CD4-positive, alpha-beta T cell treated with Interleukin-17A for 4 hours (primary cell): ENCODE data around the gene KRTAP20-1.

Source experiments
- DNase-seq: peaks from one replicate; pipeline ENCODE4 v3.0.0-alpha.2; 2020; ENCODE audit warnings: mixed read lengths

Gene KRTAP20-1, protein sequence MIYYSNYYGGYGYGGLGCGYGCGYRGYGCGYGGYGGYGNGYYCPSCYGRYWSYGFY

DNA sequence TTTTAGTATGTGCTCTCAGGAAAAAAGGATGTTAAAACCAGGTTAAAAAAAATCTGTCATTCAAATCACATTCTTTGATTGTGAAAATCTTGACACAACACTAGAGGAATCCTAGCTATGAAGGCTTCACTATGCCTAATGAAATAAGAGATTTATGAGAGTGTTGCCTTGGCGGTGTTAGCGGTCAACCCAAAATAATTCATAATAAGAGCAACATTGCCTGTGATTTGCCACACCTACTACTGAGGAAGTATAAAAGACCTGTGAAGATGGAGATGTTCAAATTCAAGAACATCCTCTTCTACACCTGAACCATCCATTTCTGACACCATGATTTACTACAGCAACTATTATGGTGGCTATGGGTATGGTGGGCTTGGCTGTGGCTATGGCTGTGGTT, at the start of gene KRTAP20-1:
TSS of gene KRTAP20-1 (plus strand) at position 301 of the 400 bp plus-strand sequence. CDS start at position 331, 30 bp downstream.
- DNase-seq, result no peak

DNA sequence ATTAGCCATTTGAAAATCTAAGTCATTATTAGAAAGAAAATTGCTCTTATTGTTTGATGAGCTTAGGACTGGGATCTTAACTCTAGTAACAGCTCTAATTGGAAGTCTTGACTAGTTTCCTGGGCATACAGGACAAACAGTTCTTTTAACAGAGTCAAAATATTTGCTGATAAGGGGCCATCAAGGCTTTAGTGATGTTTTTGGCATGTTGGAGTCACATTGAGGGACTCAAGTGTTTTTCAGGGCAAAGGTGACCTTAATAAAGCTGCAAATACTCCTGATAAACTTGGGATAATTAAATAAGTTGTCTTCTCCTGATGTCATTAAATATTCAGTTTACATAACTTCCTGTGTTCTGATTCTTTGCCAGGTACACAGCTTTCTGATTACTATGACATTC, 48.6 kb upstream of the KRTAP20-1 start:
- no peak for DNase-seq

DNA sequence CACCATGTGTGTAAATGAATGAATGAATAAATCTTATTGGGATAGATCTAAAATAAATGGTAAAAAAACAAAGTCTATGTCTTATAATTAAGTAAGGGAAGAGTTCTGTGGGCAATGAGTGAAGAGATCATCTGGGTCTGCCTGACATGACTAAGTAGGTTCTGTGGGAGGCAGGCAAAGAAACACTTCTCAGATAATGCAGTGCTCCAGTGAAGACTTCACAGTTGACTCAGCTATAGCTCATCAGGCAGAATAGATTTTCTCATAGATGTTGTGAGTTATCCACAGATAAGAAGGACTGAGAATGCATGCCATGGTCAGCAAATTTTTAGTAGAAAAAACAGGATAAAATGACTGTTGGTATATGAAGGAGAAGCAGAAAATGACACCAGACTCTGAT, 38.5 kb upstream of the KRTAP20-1 start:
- no peak for DNase-seq

DNA sequence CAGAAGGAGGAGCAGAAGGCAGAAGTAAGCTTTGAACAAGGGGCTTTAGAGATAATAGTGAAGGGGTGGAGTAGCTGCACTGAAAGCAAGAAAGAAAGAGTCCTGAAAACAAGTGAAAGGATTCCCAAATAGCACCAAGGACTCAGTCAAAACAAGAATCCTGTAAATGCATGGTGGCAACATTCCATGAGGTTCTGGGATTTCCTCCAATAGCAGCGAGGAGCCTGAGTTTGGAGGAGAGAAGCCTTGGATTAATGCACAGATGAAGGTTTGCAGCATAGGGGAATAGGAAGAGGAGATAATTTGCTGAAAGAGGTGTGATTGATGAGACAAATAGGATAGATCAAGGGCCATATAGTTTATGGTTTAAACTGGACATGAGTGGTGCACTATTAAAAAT, 36.9 kb upstream of the KRTAP20-1 start:
- no peak for DNase-seq

DNA sequence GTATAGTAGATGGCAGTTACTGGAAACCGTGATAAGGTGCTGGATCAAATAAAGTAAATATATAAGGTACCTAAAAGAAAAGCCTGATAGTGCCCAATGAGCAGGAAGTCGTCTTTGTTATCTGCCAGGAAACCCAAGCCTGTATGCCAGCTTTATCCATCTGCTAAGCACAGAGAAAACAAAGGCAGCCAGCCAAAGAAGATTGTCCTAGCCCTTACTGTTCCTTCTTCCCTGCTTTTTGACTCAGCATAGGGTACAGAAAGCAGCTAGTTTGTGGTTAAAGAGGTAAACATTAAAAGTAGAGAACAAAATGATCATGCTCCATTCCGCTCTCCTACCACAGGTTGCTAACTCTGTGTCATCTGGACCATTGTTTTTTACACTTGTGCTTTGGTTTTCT, 36.1 kb upstream of the KRTAP20-1 start:
- DNase-seq, result no peak

- no peak for DNase-seq
These were observed 33.4 kb upstream of the KRTAP20-1 start for GRCh38 chr21:30582870-30583269.

DNA sequence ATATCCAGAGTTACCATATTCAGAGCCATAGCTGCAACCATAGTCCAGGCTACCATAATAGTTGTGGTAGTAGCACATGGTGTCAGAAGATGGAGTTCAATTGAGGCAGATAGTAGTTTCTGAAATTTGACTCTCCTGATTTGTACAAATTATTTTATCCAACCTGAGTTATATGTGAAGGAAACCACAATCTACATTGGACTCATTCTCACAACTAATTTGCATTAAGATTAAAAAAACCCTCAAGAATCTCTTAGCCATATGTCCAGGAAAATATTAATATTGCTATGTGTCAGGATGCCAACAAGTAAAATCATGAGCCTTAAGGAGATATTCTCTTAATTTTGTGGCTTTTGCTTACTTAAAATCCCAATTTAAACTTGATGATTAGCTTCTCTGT, 25.9 kb upstream of the KRTAP20-1 start, which contains the start of gene KRTAP22-2:
TSS of gene KRTAP22-2 (minus strand) at position 101 of the 400 bp plus-strand sequence.
- DNase-seq, result no peak

- no peak for DNase-seq
These were observed 24.1 kb upstream of the KRTAP20-1 start, which contains the start of gene KRTAP6-3 for GRCh38 chr21:30592140-30592539. Gene KRTAP6-3, plus strand, starts transcription at chr21:30592440. Its CDS starts 6 bp downstream, at chr21:30592446.

DNA sequence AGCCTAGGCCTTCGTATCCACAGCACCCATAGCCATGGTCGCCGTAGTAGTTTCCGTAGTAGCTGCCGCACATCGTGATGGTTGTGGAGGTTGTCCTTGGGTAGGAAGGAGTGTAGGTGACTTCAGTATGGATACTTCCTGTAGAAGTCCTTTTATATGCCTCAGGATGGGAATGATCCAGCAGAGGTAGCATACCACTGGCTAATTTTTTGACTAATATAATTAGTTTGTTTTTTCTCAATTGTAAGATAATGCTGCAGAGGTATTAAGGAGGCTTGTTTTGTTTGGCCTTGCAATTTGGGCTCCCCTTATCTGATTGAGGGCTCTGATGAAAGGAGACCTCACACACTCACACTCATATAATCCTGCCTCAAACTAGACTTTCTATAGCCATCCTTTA, 17.4 kb upstream of the KRTAP20-1 start, which contains the start of gene KRTAP6-2:
TSS of gene KRTAP6-2 (minus strand) at position 101 of the 400 bp plus-strand sequence. CDS start at position 73, 28 bp downstream.
- DNase-seq, result no peak

DNA sequence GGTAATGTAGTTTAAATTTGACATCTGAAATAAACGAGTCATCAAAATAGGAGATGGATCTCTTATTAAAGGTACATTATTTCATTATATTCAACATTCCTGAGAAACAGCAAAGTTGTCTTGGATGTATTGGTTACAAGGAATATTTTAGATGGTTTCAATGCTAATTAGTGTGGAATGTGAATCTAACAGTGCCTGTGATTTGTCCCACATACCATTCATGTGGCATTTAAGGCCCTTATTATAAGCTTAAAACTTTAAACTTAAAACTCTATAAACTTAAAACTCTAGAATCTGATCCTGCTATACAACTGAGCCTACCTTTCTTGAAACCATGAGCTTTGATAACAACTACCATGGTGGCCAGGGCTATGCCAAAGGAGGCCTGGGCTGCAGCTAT, 15.4 kb upstream of the KRTAP20-1 start, which contains the start of gene KRTAP22-1:
TSS of gene KRTAP22-1 (plus strand) at position 301 of the 400 bp plus-strand sequence.
- DNase-seq, result no peak

DNA sequence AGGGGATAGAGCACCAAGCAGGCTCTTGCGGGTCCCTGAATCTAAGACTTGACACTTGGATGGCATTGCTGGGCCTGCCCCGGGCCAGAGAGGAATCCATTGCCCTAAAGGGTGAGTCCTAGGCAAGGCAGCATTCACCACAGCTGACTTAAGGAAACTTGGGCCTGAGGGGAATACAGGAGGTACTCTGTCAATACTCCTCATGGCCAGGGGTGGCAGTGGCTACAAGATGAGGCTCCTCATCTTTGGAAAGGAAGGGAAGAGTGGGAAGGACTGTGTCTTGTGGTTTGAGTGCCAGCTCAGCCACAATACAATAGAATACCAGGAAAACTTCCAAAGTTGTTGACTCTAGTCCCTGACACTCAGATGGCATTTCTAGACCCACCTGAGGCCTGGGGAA, 10.3 kb upstream of the KRTAP20-1 start:
- no peak for DNase-seq

- DNase-seq, result no peak
These were observed 4.1 kb upstream of the KRTAP20-1 start for GRCh38 chr21:30612132-30612531.

GRCh38 chr21:30613836-30614235, 2.4 kb upstream of the KRTAP20-1 start, which contains the start of gene KRTAP6-1:
Gene KRTAP6-1, minus strand, starts transcription at chr21:30613930. Its CDS starts 26 bp downstream, at chr21:30613904.
- no peak for DNase-seq

DNA sequence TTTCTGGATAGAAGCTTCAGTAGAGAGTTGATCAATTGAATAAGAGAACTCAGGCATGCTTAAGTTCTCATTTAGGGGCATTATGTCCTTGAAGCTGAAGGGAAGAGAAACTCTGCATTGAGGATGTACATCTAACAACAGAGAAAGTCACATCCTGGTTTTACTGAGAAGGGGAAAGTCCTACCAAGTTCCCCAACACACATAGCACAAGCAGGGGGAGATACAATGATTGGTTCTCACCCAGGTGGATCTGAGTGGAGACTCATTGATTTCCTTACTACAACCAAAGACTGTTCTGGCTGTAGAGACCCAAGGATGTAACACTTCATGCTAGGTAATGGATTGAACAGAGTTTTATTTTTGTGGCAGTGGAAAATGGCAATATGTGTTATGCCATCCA, 1.0 kb upstream of the KRTAP20-1 start:
- no peak for DNase-seq

- DNase-seq, result no peak
These were observed 3.9 kb downstream of the KRTAP20-1 start for GRCh38 chr21:30620080-30620479.

DNA sequence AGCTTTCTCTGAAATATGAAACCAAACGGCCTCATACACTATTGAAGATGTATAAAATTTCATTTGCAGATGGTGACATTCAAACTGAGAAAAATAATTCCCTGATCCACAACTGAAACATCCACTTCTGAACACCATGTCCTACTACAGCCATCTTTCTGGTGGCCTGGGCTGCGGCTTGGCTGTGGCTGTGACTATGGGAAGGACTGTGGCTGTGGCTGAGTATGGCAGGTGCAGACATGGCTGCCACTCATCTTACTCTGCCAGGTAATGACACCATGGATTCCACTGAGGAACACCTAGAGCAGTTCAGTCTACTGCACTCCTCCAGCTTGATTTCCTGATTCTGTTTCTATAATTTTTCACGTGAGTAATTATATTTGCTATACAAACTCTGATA, 4.3 kb downstream of the KRTAP20-1 start, which contains the start of gene KRTAP20-4:
TSS of gene KRTAP20-4 (plus strand) at position 106 of the 400 bp plus-strand sequence.
- DNase-seq, result no peak

DNA sequence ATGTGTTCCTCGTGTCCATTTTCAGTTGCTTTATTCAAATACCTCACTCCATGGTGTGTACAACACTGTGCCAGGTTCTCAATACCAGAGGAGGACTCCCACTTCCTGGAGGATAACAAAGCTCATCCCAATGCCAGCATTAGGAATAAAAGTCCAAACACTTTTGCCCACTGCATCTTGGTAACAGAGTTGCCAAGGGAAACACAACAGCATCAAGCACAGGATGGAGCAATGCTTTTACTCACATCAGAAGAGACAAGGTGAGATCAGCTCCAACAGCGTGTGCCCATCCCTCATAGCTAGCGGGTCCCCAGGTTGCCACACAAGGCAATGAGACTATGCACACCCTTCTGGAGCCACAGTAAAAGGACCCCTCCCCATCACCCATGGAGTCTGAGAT, 7.1 kb downstream of the KRTAP20-1 start:
- no peak for DNase-seq

GRCh38 chr21:30625449-30626165, 9.4 kb downstream of the KRTAP20-1 start:
- DNase-seq, result no peak

DNA sequence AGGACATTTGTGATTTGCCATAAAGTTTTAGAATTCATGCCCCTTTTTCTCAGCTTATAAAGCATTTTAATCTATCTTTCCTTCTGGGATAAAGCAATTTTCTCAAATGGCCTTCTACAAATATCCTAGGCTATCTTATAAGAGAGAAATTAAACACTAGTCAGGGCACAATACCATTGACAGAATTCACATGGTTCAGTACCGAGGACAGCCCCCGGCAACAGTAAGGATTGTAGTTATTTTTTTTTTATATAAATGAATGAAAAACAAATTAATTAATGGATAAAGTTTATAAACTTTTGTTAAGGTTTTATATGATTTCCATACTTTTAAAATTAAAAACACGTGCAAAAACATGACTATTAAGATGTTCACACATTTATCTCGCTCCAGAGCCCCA, 11.9 kb downstream of the KRTAP20-1 start:
- no peak for DNase-seq

DNA sequence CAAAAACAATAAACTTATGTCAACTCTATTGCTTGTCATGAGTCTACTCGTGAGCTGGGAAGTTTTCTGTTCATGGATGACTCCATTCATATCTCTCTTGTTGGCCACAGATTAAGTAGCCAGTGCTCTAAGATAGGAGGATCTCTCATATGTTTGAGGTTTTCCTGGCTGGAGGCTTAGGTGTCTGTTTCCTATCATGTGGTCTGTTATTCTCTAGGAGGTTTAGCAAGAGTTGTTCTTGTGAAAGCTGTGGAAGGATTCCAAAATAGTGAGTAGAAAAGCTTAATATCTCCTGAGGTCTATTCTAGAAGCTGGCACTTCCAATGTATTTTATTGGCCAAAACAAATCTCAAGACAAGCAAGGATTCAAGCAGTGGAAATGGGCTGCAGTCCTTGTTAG, 13.0 kb downstream of the KRTAP20-1 start:
- no peak for DNase-seq

DNA sequence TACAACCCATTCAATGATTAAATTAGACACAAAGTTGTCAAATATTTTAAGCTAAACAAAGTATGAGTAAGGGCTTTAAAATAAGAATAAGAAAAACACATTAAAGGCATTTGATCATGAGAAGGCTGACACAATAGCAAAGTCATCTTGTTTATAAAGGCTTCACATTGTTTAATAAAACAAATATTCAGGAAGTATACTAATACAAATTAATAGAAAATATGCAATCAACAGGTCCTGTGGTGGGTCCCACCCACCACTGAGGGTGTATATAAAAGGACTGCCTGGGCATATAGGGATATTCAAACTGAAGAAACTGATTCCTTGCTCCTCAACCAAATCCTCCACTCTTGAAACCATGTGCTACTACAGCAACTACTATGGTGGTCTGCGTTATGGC, 18.7 kb downstream of the KRTAP20-1 start, which contains the start of gene KRTAP20-2:
TSS of gene KRTAP20-2 (plus strand) at position 301 of the 400 bp plus-strand sequence. CDS start at position 359, 58 bp downstream.
- no peak for DNase-seq

DNA sequence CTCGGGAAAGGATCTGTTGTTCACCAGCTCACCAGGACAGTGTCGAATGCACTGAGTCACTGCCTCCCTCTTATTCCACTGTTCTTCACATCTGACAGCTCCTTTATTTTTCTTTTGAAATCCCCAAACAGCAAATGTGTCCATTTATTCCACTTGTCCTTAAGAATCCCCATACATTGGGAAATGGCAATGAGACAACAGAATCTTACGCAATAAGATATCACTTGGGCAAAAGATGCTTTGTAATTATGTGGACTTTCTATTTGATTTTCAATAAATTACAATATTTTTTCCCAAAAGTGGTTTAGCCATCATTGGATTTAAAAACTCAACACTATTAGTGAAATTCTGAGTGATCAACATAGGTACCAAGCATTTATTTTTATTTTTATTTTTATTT, 22.5 kb downstream of the KRTAP20-1 start:
- no peak for DNase-seq

GRCh38 chr21:30642564-30642963, 26.3 kb downstream of the KRTAP20-1 start, which contains the start of gene KRTAP20-3:
Gene KRTAP20-3, plus strand, starts transcription at chr21:30642864.
- no peak for DNase-seq

DNA sequence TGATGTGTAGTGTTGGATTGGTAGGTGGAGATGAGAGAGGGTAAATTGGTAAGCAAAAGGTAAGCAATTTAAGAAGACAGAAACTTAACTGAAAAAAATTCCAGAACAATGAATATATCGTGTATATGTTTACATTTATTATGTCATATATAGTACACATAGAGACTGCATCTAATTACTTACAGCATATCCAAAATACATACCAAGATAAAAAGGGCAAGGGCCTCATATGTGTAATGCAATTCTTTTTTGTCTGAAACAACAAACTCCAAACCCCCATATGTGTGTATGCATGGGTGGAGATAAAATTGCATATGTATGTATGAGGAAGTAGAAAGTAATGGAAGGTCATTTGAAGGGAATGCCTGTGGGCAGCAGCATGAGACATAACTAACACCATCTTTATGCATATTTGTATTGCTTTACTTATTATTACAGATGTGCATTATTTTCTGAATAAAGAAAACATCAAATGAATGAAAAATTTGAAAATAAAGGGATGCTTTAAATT, 30.7 kb downstream of the KRTAP20-1 start:
- no peak for DNase-seq
